ENCODE data around the gene RPS27L.

- TF ChIP-seq KLF16 (IDR thresholded peaks at IDR 0.05) (no peak), NFIC (IDR thresholded peaks at IDR 0.05) (no peak), ZNF584 (CRISPR knock-in tag; IDR thresholded peaks at IDR 0.05; ENCODE audit: low read depth) (no peak), TAF15 (IDR thresholded peaks at IDR 0.05; ENCODE audit: low read depth, low read length) (no peak), NKRF (IDR thresholded peaks at IDR 0.05; ENCODE audit: borderline replicate concordance) (no peak), BMI1 (IDR thresholded peaks at IDR 0.05; ENCODE audit: low read length) (no peak), EHMT2 (IDR thresholded peaks at IDR 0.05) (no peak), ZNF224 (CRISPR knock-in tag; IDR thresholded peaks at IDR 0.05) (no peak), RAD21 (CRISPR knock-in tag; conservative IDR thresholded peaks at IDR 0.05 in 1 of 2, IDR thresholded peaks at IDR 0.05 in 1 of 2) (no peak)
Observed at GRCh38 chr15:63118854-63119253, 38.4 kb downstream of the RPS27L start.

Measured in K562 (cell line).